Activated CD4-positive, alpha-beta T cell treated with anti-CD3 and anti-CD28 coated beads, Interleukin-2, amount 50 U/mL, for 1 hour (primary cell): ENCODE data around the gene TESK2.
"Not testable (repeated sequence)": the region's sequence is repeated elsewhere in the genome, so short reads cannot be mapped to it uniquely, and the experiment has no call there.

Experiments used
- DNase-seq: peaks from one replicate; pipeline ENCODE4 v3.0.0-alpha.2; 2020

TESK2 gene

DNA sequence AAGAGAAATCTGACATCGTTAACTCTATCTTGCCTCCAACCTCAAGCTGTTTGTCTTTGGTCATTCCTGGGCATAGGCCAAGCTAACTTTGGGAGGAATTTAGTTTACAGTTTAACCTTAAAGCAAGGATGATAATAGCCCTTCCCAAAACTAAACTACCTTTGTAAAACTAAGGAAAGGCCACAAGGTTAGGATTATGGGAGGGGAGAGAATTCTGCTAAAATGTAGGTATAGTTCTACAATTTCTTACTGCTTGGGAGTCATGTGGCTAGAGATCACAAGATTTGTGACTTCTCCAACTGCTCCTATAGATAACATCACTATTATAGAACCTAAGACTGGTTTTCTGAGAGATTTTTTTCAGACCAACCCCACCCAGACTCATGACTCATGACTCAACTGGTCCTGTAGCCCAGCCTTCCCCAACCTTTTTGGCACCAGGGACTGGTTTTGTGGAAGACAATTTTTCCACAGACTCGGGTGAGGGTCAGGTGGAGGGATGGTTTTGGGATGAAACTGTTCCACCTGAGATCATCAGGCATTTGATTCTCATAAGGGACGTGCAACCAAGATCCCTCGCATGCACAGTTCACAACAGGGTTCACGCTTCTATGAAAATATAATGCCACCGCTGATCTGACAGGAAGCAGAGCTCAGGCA, 80.0 kb downstream of the TESK2 start:
- DNase-seq: no peak

DNA sequence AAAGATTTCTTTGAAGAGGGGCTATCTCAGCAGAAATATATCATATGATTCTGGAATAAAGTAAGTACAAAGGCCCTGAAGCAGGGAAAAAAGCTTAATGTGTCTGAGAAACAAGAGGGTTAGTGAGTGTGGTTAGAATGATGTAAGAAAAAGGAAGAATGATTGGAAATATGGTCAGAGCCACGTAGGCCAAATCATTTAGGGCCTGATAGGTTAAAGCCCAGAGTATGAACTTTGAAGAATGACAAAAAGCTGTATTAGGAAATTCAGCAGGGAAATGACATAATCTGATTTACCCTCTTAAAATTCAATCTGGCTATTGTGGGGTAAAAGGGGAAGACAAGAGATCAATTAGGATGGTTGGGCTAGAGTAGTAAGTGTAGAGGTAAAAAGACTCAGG, 81.7 kb downstream of the TESK2 start:
- no peak for DNase-seq

DNA sequence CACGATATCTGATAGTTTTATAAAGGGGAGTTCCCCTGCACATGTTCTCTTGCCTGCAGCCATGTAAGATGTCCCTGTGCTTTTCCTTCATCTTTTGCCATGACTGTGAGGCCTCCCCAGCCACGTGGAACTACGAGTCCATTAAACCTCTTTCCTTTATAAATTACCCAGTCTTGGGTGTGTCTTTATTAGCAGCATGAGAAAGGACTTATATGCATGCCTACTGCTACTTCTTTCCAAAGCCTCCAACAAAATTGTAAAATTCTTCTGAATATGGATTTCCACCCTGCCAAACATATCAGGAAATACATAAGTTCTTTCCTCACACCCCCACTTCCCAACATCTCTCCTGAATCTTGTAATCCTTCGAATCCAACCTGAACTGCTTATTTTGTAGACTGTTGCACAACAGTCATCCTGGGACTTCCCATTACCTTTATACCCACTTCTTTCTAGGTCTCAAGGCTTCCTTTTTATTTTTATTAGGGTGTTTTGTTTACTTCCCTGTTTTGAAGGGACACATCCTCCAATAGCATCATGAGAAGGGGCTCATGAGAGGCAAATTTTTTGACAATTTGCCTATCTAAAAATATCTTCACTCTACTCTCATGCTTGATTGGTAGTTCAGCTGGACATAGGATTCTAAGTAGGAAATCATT, 83.2 kb downstream of the TESK2 start:
- no peak for DNase-seq

DNA sequence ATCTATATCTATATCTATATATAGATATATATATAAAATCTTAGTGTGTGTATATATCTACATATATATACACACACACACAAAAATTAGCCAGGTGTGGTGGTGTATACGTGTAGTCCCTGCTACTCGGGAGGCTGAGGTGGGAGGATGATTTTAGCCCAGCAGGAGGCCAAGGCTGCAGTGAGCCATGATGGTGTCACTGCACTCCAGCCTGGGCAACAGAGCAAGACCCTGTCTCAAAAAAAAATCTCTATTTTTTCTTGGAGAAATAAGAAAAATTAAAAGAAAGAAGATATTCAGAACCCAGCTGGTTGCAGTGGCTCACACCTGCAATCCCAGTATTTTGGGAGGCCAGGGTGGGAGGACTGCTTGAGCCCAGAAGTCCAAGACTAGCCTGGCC, 85.3 kb downstream of the TESK2 start:
- DNase-seq: no peak

DNA sequence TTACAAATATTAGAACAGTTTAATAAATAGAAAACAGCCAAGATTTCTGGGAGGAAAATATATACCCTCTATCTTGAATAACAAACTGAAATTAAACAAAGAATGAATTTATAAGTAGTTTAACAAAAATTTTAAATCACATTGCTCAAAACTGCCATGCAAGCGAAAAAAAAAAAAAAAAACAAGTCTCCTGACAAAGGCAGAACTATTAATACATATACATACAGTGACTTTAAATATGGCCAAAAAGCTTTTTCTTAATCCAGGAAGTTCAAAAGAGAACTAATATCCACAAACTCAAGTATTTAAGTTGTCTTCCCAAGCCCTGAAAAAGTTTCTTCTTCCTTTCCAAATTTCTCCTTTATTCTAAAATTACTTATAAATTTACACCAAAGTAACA, 87.2 kb downstream of the TESK2 start:
- no peak for DNase-seq

DNA sequence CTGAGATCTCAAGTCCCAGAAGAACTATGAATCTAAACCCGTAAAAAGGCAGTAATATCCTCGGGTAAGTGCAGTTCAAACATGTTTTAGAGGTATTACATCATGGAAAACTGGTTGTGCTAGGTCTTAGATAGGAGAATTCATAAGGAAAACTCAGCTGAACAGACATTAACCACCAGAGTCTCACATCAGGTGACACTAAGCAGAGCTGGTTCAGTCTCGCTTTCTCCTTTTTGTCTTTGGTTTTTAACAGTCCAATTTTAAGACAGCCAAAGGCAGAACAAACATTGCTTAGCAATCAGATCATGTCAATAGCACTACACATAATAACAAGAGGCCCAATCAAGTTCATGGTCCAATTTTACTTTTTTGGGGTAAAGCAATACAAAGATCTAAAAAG, 87.7 kb downstream of the TESK2 start:
- DNase-seq: no peak

DNA sequence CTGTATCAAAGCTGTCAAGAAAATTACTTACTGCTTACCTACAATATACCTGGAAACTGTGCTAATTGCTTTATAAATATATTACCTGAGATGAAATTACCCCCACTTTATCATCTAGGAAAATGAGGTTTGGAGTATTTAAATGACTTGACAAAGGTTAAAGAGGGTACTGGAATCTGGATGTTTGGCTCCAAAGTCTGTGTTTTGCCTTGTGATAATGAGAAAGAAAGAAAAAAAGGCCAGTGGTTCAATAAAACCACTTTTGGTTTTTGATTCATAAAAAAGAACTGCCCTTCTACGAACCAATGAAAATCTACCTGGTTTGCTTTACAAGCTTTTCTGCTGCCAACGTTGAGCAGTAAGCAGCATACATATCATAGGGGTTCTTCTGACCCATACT, 89.4 kb downstream of the TESK2 start:
- DNase-seq: no peak

DNA sequence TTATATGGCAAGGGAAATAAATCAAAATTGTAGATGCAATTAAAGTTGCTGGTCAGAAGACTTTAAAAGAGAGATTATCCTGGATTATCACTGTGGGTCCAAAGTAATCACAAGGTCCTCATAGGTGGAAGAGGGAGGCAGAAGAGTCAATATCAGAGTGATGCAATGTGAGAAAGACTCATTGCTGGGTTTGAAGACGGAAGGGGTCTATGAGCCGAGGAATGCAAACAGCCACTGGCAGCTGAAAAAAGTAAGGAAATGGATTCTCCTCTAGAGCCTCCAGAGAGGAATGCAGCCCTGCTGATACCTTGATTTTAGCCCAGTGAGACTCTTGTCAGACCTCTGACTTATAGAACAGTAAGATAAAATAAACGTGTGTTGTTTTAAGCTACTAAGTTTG, 90.9 kb downstream of the TESK2 start:
- DNase-seq: no peak

DNA sequence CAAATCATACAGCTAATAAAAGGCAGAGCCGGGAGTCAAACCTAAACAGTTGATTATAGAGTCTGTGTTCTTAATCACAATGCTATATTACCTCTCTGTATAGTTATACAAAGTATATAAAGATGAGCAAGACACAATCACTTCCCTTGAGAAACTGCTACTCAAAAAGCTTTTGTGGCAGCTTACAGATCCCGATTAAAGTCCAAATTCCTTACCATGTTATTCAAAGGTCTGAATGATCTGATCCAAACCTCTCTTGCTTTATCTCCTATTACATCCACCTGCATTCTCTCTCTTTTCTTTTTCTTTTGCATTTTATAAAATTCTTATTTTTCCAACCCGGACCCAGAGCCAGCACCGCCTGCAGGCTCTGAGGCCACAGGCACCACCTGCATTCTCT, 93.7 kb downstream of the TESK2 start:
- no peak for DNase-seq

DNA sequence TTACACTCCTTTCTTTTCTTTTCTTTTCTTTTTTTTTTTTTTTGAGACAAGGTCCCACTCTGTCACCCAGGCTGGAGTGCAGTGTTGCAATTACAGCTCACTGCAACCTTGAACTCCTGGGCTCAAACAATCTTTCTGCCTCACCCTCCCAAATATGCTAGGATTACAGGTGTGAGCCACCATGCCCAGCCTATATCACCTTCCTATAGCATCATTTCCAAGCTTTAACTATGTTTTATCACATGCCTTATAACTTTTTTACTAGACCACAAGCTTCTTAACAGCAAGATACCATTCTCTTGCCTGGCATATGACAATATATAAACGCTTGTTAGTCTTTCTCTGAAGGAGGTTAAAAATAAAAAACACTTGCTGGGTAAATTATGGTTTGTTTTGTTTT, 95.4 kb downstream of the TESK2 start:
- DNase-seq: no peak

DNA sequence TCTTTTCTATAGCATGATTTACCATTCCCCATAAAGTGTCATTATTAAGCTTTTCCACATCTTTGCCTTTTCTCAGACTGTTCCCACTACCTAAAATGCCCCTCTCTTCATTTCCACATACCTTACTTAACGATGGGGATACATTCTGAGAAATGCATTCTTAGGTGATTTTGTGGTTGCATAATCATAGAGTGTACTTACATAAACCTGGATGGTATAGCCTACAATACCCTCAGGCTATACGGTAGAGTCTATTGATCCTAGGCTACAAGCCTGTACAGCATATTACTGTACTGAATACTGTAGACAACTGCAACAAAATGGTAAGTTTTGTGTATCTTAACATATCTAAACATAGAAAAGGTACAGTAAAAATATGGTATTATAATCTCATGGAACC, 95.9 kb downstream of the TESK2 start:
- DNase-seq: no peak

DNA sequence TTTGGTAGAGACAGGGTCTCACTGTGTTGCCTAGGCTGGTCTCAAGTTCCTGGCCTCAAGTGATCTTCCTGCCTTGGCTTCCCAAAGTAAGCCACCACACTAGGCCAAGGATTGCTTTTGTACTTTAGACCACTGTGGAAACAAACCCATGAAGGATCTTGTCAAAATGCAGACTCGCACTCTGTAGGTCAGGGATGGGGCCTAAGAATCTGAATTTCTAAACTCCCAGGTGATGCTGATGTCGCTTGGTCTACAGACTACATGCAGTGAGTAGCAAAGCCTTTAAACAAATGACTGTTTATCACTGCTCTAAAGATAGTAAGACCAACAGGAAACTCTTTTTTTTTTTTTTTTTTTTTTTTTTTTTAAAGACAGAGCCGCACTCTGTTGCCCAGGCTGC, 96.6 kb downstream of the TESK2 start:
- DNase-seq: no peak

DNA sequence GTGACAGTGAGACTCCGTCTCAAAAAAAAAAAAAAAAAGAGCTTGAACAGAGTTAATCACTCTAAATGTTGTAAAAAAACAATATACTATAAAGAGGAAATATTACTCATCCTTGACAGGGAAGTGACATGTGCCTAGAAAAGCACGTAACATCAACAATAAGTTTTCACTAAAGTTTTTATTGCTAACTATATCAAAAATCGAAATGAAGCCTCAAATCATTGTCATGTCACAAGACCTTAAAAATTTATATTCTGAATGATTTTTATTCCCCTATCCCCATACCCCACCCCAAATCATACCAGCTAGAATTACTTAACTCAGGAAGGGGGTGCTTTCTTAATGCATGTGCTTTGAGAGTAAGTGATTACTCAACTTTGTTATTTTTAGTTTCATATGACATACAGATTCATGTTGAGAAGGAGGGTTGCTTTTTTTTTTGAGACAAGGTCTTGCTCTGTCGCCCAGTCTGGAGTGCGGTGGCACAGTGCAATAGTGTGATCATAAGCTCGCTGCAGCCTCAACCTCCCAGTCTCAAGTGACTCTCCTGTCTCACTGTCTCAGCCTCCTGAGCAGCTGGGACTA, 97.2 kb downstream of the TESK2 start:
- no peak for DNase-seq

DNA sequence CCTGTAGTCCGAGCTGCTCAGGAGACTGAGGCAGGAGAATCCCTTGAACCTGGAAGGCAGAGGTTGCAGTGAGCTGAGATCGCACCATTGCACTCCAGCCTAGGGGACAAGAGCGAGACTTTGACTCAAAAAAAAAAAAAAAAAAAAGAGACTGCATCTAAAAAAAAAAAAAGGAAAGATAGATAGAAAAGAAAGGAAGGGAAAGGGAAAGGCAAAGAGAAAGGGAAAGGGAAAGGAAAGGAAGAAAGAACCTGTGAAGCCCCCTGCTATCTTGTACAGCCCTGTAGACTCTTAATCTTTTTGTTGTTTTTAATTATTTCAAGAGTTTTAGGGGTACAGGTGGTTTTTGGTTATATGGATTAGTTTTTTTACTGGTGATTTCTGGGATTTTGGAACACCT, 104.7 kb downstream of the TESK2 start:
- DNase-seq: no peak

DNA sequence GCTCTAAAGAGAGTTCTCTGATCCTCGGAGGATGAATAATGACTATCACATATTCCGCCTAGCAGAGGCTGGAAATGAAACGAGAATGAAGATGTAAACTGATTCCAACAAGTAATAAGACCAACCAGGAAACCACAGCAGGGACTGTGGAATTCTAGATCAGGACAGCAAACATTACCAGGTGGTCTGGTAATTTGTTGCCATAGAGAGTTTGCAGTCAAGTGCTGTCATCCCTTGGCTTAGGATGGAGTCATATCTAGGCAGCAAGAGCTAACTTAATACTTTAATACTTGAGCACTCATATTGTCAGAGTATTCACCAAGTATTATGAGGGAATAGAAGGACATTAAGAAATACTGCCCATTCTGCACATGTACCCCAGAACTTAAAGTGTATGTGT, 105.7 kb downstream of the TESK2 start:
- no peak for DNase-seq

DNA sequence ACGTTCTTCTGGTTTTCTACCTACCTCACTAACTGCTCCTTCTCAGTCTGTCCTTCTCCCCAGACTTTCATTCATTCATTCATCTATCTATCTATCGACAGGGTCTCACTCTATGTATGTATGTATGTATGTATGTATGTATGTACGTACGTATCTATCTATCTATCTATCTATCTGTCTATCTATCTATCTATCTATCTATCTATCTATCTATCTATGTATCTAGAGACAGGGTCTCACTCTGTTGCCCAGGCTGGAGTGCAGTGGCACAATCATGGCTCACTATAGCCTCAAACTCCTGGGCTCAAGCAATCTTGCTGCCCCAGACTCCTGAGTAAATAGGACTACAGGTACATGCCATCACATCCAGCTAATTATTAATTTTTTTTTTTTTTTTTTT, 106.8 kb downstream of the TESK2 start:
- not testable (repeated sequence) for DNase-seq

DNA sequence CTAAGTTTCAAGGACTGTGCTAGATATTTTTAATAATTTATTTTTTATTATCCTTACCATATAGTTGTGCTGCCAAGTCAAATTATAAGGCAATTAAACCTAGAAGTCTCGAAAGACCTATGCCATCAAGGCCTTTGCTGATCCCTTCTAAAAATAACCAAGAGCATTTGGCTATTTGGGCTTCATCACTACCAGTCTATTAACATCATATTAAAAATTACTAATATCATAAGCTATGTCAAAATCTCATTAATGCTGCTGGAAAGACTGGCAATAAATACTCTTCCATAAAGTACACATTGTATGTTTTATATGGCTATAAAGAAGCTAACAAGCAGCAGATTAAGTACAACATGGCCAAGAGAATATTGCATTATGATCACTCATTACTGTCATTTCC, 107.8 kb downstream of the TESK2 start:
- no peak for DNase-seq

DNA sequence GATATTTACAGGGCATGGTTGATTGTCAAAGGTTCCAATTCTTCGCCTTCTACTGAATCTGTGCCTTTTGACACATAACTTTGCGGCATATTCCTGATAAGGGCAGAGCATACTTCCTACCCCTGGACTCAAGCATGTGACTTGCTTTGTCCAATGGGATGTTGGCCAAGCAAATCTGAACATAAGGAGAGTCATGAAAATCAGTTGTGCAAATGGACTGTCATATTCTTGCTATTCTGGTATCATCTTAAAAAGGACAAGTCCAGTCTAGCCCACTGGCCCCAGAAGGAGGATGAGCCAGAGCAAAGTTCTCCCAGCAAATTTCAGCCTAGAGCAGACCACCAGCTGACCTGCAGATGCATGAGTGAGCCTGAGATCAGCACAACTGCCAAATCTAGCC, 109.7 kb downstream of the TESK2 start:
- no peak for DNase-seq

DNA sequence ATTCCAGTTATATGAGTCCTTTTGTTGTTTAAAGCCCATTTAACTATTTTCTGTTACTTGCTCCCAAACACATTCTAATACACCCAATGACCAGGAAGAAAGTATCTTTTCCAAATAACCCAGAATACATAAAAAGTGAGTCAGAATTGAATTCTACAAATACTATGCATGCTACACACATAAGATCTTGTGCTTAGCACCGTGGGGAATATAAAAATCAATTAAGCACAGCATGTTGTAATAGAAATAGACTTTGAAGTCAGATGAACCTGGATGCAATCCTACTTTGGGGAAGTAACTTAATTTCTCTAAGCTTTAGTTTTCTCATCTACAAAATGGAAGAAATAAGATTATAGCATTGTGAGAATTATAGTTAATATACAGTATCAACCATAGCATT, 110.2 kb downstream of the TESK2 start:
- DNase-seq: no peak

DNA sequence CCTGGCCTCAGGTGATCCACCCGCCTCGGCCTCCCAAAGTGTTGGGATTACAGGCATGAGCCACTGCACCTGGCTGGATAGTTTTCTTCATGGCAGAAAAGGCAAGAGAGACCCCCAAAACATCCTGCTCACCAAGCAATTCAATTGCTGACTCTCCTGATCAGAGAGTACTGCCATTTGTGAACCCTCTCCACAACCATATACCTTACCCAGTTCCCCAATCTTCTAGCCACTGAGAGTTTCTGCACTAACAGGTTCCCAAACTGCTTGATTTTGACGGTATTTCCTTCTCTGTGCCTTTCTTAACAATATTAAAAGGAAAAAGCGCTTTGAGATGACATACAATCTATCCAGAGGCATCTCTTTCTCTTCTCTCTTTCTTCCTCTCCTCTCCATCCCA, 110.8 kb downstream of the TESK2 start:
- no peak for DNase-seq

DNA sequence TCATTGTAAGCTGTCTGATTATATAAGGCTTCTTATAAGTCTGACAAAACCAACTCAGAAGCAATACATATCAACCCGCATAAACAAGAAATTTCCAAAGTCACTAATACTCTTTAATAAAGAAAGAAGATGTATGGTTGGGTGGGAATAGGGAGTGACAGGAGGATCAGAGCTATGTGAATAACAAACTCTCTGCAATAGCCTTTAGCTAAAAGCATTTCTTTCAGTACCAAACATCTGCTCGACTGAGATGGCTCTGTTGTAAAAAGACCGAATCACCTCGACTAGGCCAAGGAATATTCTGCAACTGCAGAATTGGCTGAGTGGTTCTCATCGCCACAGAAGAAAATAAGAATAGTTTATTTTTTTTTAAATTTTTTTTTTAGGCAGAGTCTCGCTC, 111.4 kb downstream of the TESK2 start:
- no peak for DNase-seq

DNA sequence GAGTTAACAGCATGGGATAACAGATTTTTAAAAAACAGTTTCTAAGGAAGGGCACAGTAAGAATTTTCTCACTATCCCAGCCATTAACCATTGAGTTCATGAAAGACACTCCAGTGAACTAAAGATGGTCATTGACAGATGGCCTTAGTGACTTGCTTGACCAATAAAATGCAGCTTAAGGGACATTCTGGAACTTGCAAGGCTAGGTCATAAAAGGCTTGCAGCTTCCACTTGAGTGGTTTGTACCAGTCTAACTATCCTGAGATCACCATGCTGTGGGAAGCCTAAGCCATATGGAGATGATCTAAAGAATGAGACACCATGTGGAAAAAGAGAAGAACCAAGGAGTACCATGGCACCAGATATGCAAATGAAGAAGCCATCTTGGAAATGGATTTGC, 112.8 kb downstream of the TESK2 start:
- no peak for DNase-seq

DNA sequence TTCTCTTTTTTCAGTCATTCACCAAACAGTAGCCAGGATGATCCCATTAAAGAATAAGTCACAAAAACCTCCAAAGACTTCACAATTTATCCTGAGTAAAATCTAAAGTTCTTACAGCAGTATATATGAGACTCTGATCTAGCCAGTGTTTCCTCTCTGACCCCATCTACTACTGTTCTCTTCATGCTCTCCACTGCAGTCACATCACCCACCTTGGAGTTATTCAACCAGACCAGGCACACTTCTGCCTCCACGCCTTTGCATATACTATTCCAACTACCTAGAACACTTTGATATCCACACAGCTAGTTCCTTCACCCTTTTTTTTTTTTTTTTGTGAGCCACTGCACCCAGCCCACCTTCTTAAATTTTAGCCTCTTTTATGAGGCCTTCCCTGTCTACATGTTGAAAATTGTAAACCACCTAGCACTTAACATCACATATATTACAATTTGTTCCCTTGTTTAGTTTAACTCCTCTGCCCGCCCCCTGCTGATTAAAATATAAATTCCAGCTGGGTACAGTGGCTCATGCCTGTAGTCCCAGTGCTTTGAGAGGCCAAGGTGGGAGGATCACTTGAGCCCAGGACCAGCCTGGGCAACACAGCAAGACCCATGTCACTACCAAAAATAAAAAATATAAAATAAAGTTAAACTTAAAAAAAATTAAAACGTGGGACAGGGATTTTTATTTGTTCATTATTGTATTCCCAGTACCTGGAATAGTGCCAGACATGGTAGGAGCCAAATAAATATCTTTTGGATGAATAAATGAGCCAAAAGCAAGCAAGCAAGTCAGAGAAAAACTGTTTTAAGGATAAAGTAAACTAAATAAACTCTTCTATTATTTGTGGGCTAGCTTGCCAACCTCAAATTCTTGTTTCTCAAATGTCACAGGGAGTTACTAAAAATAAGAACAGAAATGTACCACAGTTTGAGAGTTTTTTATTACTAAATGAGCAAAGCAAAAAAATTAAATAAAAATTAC, 115.6 kb downstream of the TESK2 start:
- no peak for DNase-seq

DNA sequence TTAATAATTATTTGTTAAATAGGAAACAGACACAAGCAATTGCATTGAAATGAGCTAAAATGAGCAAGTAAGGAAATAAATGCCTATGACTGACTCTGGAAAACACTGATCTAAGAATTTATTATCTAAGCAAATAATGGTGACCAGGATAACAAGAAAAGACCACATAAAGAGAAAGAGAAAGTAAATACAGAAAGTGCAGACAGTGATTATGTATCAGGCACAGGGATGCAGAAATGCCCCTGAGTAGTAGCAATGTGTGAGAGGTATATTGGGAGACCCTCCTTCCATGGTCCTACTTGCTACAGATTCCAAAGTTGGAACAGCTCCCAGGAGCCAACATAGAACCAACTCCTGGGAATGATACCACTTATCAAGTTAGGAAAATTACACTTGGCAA, 117.4 kb downstream of the TESK2 start:
- no peak for DNase-seq
